Transverse colon (tissue), 4 donors: ENCODE data around the gene OR10T2. TPM values are rescaled to one million over a fixed set of nuclear protein-coding genes. Genes with fewer than 3 reads are reported as not detected.

Experiments
- DNase-seq: peaks from one replicate; pipeline ENCODE4 v3.0.0-alpha.2; 2019
- H3K27ac ChIP-seq, 4 donors: fragments of 200-600 bp; sonication (generic); 2 replicates each; pipeline ENCODE4 v1.5.1; 2016 to 2018; ENCODE audit warnings: inconsistent platforms in 4 of 4
- H3K27me3 ChIP-seq: fragments of 200-600 bp; sonication (generic); 2 replicates; pipeline ENCODE4 v1.5.1; 2017; ENCODE audit warnings: inconsistent platforms
- H3K36me3 ChIP-seq, 4 donors: fragments of 200-600 bp; sonication (generic); 2 replicates each; pipeline ENCODE4 v1.5.1; 2017 to 2019; ENCODE audit warnings: inconsistent platforms in 4 of 4
- H3K4me1 ChIP-seq, 4 donors: fragments of 200-600 bp; sonication (generic); 2 replicates each; pipeline ENCODE4 v1.5.1; 2017 to 2020; ENCODE audit warnings: inconsistent platforms in 4 of 4
- H3K4me3 ChIP-seq, 4 donors: fragments of 200-600 bp; sonication (generic); 1 replicate in 1 of 4; 2 replicates in 3 of 4; pipeline versions ENCODE4 v1.5.1 to v1.6.1; 2017 to 2019; ENCODE audit warnings: inconsistent platforms in 4 of 4
- H3K9me3 ChIP-seq, 2 donors: fragments of 200-600 bp; sonication (generic); 2 replicates each; pipeline ENCODE4 v1.5.1; 2017 to 2019; ENCODE audit warnings: inconsistent platforms in 2 of 2
- CTCF ChIP-seq, 5 experiments: fragments of 200-600 bp in 3 of 5; fragments of 450-650 bp in 2 of 5; sonication (generic) in 3 of 5; IDR thresholded peaks; 1 replicate in 2 of 5; 2 replicates in 3 of 5; pipeline ENCODE4 v1.5.1; 2016 to 2017; ENCODE audit warnings: antibody characterized with exemption in 5 of 5, inconsistent platforms in 3 of 5, mild to moderate bottlenecking in 2 of 5, moderate library complexity in 1 of 5
- EP300 ChIP-seq: sonication (generic); formaldehyde crosslinking; IDR thresholded peaks from one replicate; pipeline ENCODE4 v1.6.1; 2017; ENCODE audit warnings: antibody characterized with exemption, low read depth
- POLR2A ChIP-seq: fragments of 450-650 bp; IDR thresholded peaks from one replicate; pipeline ENCODE4 v1.6.1; 2016; ENCODE audit warnings: antibody characterized with exemption, mild to moderate bottlenecking, moderate library complexity
- POLR2AphosphoS5 ChIP-seq, 3 donors: sonication (generic); formaldehyde crosslinking; IDR thresholded peaks; one replicate each; pipeline ENCODE4 v1.6.1; 2016; ENCODE audit warnings: antibody characterized with exemption in 3 of 3
- WGBS, 2 donors: methylation state at CpG; one replicate each; pipeline ENCODE4 v1.1.5; 2018; ENCODE audit warnings: low coverage in 1 of 2; 5-methylcytosine and 5-hydroxymethylcytosine counted together
- in situ Hi-C, 4 donors: fragments of 200-750 bp; cut with MboI; loops; one replicate each; pipeline versions ENCODE4 v1.15.0 to v1.15.1; 2017; ENCODE audit warnings: low sequenced_read_pairs in 3 of 4, low pct_ligation_motif_present in 1 of 4, low pct_unique_long_range_greater_than_20kb in 1 of 4
- intact Hi-C: fragments of 100-400 bp; cut with DNase I; formaldehyde crosslinking; loops from one replicate; pipeline ENCODE4 v1.15.1; 2023; ENCODE audit warnings: low total_unique reads
- total RNA-seq, 4 donors: library from RNA; depleted of rRNA; stranded (reverse); fragments of >200 nt; gene quantifications; one replicate each; pipeline ENCODE4 v1.1.0, GENCODE V29; 2016

The OR10T2 gene
- total RNA-seq, 4 donors from 2014 or later, result not detected

GRCh38 chr1:158425027-158425426, 25.8 kb upstream of the OR10T2 start:
- in situ Hi-C loops, result no loop called here
- DNase-seq, result no peak
- Histone ChIP-seq H3K27ac (no peak overlapping the region), H3K9me3 (no peaks in the 10 kb centered on the region), H3K4me1 (no peaks in the 10 kb centered on the region), H3K36me3 (no peaks in the 10 kb centered on the region), H3K27me3 (no peaks in the 10 kb centered on the region), H3K4me3 (no peak overlapping the region)
- intact Hi-C loops, result no loop called here
- TF ChIP-seq POLR2AphosphoS5 (IDR thresholded peaks at IDR 0.05), result no peak
- no peak for TF ChIP-seq CTCF (IDR thresholded peaks at IDR 0.05)
- TF ChIP-seq POLR2A, result no peak
- TF ChIP-seq EP300, result no peak

GRCh38 chr1:158422212-158422611, 22.9 kb upstream of the OR10T2 start:
- no peaks in the 10 kb centered on the region for H3K36me3 ChIP-seq
- H3K4me1 ChIP-seq, result no peaks in the 10 kb centered on the region
- no peaks in the 10 kb centered on the region for H3K27me3 ChIP-seq
- H3K9me3 ChIP-seq, result no peaks in the 10 kb centered on the region
- intact Hi-C loops, result no loop called here
- no peak overlapping the region for H3K27ac ChIP-seq
- in situ Hi-C loops, result no loop called here
- TF ChIP-seq POLR2A, result no peak
- TF ChIP-seq POLR2AphosphoS5 (IDR thresholded peaks at IDR 0.05), result no peak
- no peak for TF ChIP-seq CTCF (IDR thresholded peaks at IDR 0.05)
- no peak for TF ChIP-seq EP300
- no peak overlapping the region for H3K4me3 ChIP-seq
- DNase-seq, result no peak

- Histone ChIP-seq H3K27me3 (no peaks in the 10 kb centered on the region), H3K36me3 (no peaks in the 10 kb centered on the region), H3K4me3 (no peak overlapping the region), H3K9me3 (no peaks in the 10 kb centered on the region), H3K27ac (no peak overlapping the region), H3K4me1 (no peaks in the 10 kb centered on the region)
- in situ Hi-C loops, result no loop called here
- TF ChIP-seq POLR2AphosphoS5 (IDR thresholded peaks at IDR 0.05) (no peak), POLR2A (no peak), EP300 (no peak), CTCF (IDR thresholded peaks at IDR 0.05) (no peak)
- intact Hi-C loops, result loop anchor here (5.0 kb wide), 1 partner anchor 100 kb away; no protein-coding TSS in a partner anchor
- DNase-seq, result no peak
These were observed 18.3 kb upstream of the OR10T2 start for GRCh38 chr1:158417586-158417985.

- H3K9me3 ChIP-seq, result no peaks in the 10 kb centered on the region
- intact Hi-C loops, result loop anchor here (5.0 kb wide), 1 partner anchor 103 kb away; no protein-coding TSS in a partner anchor
- 78 to 87% methylated on average over 4 of the region's 4 CpGs for WGBS, 2 donors
- H3K4me3 ChIP-seq, result no peak overlapping the region
- no peak overlapping the region for H3K27ac ChIP-seq
- no peak for TF ChIP-seq EP300
- in situ Hi-C loops, result no loop called here
- H3K36me3 ChIP-seq, result no peaks in the 10 kb centered on the region
- H3K4me1 ChIP-seq, result no peaks in the 10 kb centered on the region
- no peaks in the 10 kb centered on the region for H3K27me3 ChIP-seq
- no peak for DNase-seq
These were observed 15.5 kb upstream of the OR10T2 start for GRCh38 chr1:158414651-158415345.

- Histone ChIP-seq H3K27me3 (no peaks in the 10 kb centered on the region), H3K4me1 (no peaks in the 10 kb centered on the region), H3K27ac (no peak overlapping the region), H3K9me3 (no peaks in the 10 kb centered on the region), H3K4me3 (no peak overlapping the region), H3K36me3 (no peaks in the 10 kb centered on the region)
- no peak for DNase-seq
- in situ Hi-C loops (no loop called here), intact Hi-C loops (no loop called here)
- WGBS, 2 donors, result 72 to 92% methylated on average over 5 of the region's 5 CpGs
- no peak for TF ChIP-seq CTCF (IDR thresholded peaks at IDR 0.05)
- no peak for TF ChIP-seq POLR2AphosphoS5 (IDR thresholded peaks at IDR 0.05)
- TF ChIP-seq EP300, result no peak
- no peak for TF ChIP-seq POLR2A
These were observed 7.8 kb upstream of the OR10T2 start for GRCh38 chr1:158407092-158407491.
